GM12878 (cell line): ENCODE data around the gene RADIL. TPM values are rescaled to one million over a fixed set of nuclear protein-coding genes. Genes with fewer than 3 reads are reported as not detected.

ENCODE experiments used
- ATAC-seq: fragments of 200-7000 bp; cut with Tn5 transposase; 3 replicates; pipeline ENCODE4 v1.9.1; 2020; ENCODE audit warnings: mild to moderate bottlenecking, moderate library complexity
- BruUV-seq: library from RNA; stranded (reverse); fragments of 400-500 nt; replicated peaks from 2 replicates; lab custom pipeline; 2021; lab: Mats Ljungman, UMichigan
- CTCF ChIA-PET: fragments of 300-600 bp; sonication (Branson Sonifier 250); formaldehyde crosslinking; extraction: SDS; loops from one replicate; lab custom pipeline; 2021; ENCODE audit warnings: inconsistent platforms; lab: Yijun Ruan, JAX
- POLR2A ChIA-PET: fragments of 350-600 bp; formaldehyde crosslinking; extraction: SDS; loops from one replicate; lab custom pipeline; 2021; ENCODE audit warnings: inconsistent platforms; lab: Charles Lee
- RAD21 ChIA-PET: fragments of 300-600 bp; sonication (Branson Sonifier 250); formaldehyde crosslinking; loops from one replicate; lab custom pipeline; 2023; ENCODE audit warnings: antibody characterized with exemption; ENCODE audit not compliant: unreplicated experiment; lab: Charles Lee
- SMC1A ChIA-PET: fragments of 300-600 bp; sonication (Branson Sonifier 250); formaldehyde crosslinking; loops from one replicate; lab custom pipeline; 2023; ENCODE audit not compliant: unreplicated experiment, uncharacterized antibody; lab: Charles Lee
- DNase-seq: peaks from one replicate; pipeline ENCODE4 v3.0.0-alpha.2; 2011; ENCODE audit warnings: low read depth, low spot score
- FAIRE-seq: peaks from 3 replicates; lab custom pipeline; 2011; peaks lifted over from hg19 to GRCh38; lab: Jason Lieb, UNC
- H2AFZ ChIP-seq: 2 replicates; pipeline ENCODE4 v1.6.0; 2011; ENCODE audit warnings: low read depth, low read length, control low read depth; ENCODE audit not compliant: control insufficient read depth
- H3K27ac ChIP-seq: 2 replicates; pipeline ENCODE4 v1.5.1; 2011; ENCODE audit warnings: control low read depth; ENCODE audit not compliant: control insufficient read depth, insufficient read depth
- H3K27me3 ChIP-seq, 2 experiments: replicated peaks in 1 of 2; 2 replicates each; pipeline versions ENCODE4 v1.6.0 to v1.6.1; 2011; ENCODE audit warnings: low read length in 1 of 2; ENCODE audit not compliant: control insufficient read depth in 2 of 2, insufficient read depth in 2 of 2
- H3K36me3 ChIP-seq, 2 experiments: 2 replicates each; pipeline ENCODE4 v1.5.1; 2011; ENCODE audit warnings: low read length in 1 of 2; ENCODE audit not compliant: control insufficient read depth in 2 of 2, insufficient read depth in 2 of 2
- H3K4me1 ChIP-seq: 2 replicates; pipeline ENCODE4 v1.6.1; 2011; ENCODE audit warnings: mild to moderate bottlenecking, low read length, moderate library complexity, mixed read lengths; ENCODE audit not compliant: control insufficient read depth, insufficient read depth
- H3K4me2 ChIP-seq: 2 replicates; pipeline ENCODE4 v1.6.0; 2011; ENCODE audit warnings: control low read depth; ENCODE audit not compliant: control insufficient read depth, insufficient read depth
- H3K4me3 ChIP-seq: fragments of 200-600 bp; sonication (generic); 2 replicates; pipeline ENCODE4 v1.5.1; 2016
- H3K79me2 ChIP-seq: 2 replicates; pipeline ENCODE4 v1.6.0; 2011; ENCODE audit warnings: low read length; ENCODE audit not compliant: control insufficient read depth, insufficient read depth
- H3K9ac ChIP-seq: 2 replicates; pipeline ENCODE4 v1.8.0; 2011; ENCODE audit warnings: low read length, control low read depth, mixed read lengths; ENCODE audit not compliant: control insufficient read depth, insufficient read depth
- H3K9me3 ChIP-seq: replicated peaks from 3 replicates; pipeline ENCODE4 v1.5.1; 2011; ENCODE audit warnings: mild to moderate bottlenecking, low read length; ENCODE audit not compliant: control insufficient read depth, insufficient read depth
- H4K20me1 ChIP-seq: 2 replicates; pipeline ENCODE4 v1.6.0; 2011; ENCODE audit not compliant: control insufficient read depth, insufficient read depth
- ATF3 ChIP-seq: IDR thresholded peaks from 2 replicates; pipeline ENCODE4 v1.6.1; 2011; ENCODE audit warnings: low read depth, mild to moderate bottlenecking, low read length, moderate library complexity, borderline replicate concordance; ENCODE audit errors: extremely low read depth
- CEBPB ChIP-seq, 2 experiments: fragments of 150-350 bp in 1 of 2; IDR thresholded peaks; 2 replicates each; pipeline ENCODE4 v1.6.1; 2012 to 2014; ENCODE audit warnings: low read depth in 2 of 2, low read length in 2 of 2, borderline replicate concordance in 1 of 2, inconsistent platforms in 1 of 2
- CREM ChIP-seq: IDR thresholded peaks from 2 replicates; pipeline ENCODE4 v1.6.1; 2014; ENCODE audit warnings: antibody characterized with exemption, low read depth
- HDAC6 ChIP-seq: fragments of 200-600 bp; sonication (generic); IDR thresholded peaks from one replicate; pipeline ENCODE4 v1.8.0; 2017; ENCODE audit warnings: antibody characterized with exemption; ENCODE audit not compliant: unreplicated experiment
- SIX5 ChIP-seq: IDR thresholded peaks from 2 replicates; pipeline ENCODE4 v1.6.1; 2011; ENCODE audit warnings: mild to moderate bottlenecking, low read depth, low read length, moderate library complexity; ENCODE audit not compliant: severe bottlenecking
- ZZZ3 ChIP-seq: IDR thresholded peaks from 2 replicates; pipeline ENCODE4 v1.6.1; 2011; ENCODE audit warnings: low read depth; ENCODE audit not compliant: control insufficient read depth, insufficient read length
- whole genome bisulfite sequencing: methylation state at CpG from one replicate; pipeline ENCODE4 v1.1.6; 2016; ENCODE audit warnings: low lambda C conversion rate; ENCODE audit not compliant: insufficient replicate concordance, insufficient coverage; ENCODE audit errors: missing lambda C conversion rate; 5-methylcytosine and 5-hydroxymethylcytosine counted together
- in situ Hi-C: fragments of 300-500 bp; cut with MboI; formaldehyde crosslinking; loops from 9 replicates; pipeline ENCODE4 v1.14.3; 2018; ENCODE audit warnings: mixed read lengths
- intact Hi-C: fragments of 100-400 bp; cut with micrococcal nuclease; formaldehyde crosslinking; loops from one replicate; pipeline ENCODE4 v1.14.2; 2022; ENCODE audit not compliant: unreplicated experiment
- polyA plus RNA-seq, 11 experiments: library from polyadenylated mRNA; depleted of rRNA in 4 of 11; unstranded in 6 of 11; stranded (reverse) in 5 of 11; fragments of >200 nt; fragmentation: Nextera tagmentation in 4 of 11; fragmentation: Illumina TruSeq in 1 of 11; extraction: Ambion mirVana in 4 of 11; extraction: Trizol in 1 of 11; gene quantifications; 1 replicate in 1 of 11; 2 replicates in 10 of 11; pipeline versions ENCODE4 v1.2.1 to v1.2.3, GENCODE V29; 2011 to 2016; ENCODE audit warnings: inconsistent platforms in 2 of 11, missing spikeins in 2 of 11, low read depth in 1 of 11
- total RNA-seq, 4 experiments: library from RNA; depleted of rRNA in 3 of 4; stranded (reverse); fragments of >200 nt in 3 of 4; fragmentation: Illumina TruSeq in 1 of 4; extraction: Trizol in 1 of 4; gene quantifications; 2 replicates each; pipeline versions ENCODE4 v1.2.1 to v1.2.3, GENCODE V29; 2013 to 2021

RADIL gene
- total and polyA plus RNA-seq, 10 of the 15 experiments (the other 5 are each of a cell fraction or from before 2014, with no cell fraction given): 0.05 to 0.06 TPM; not detected in 8

- no peaks in the 10 kb centered on the region for H4K20me1 ChIP-seq
- no peak overlapping the region for H3K4me2 ChIP-seq
- no peak overlapping the region for H3K9ac ChIP-seq
- no peaks in the 10 kb centered on the region; a peak in 1 of 4 replicates for H3K27me3 ChIP-seq
- TF ChIP-seq ZZZ3: no peak
- no peak for TF ChIP-seq HDAC6
- no peak for TF ChIP-seq ATF3
- no peak for TF ChIP-seq SIX5
- TF ChIP-seq CREM: no peak
- TF ChIP-seq CEBPB (IDR thresholded peaks at IDR 0.05; ENCODE audit: borderline replicate concordance in 1 of 2, low read depth in 2 of 2, low read length in 2 of 2): no peak
- TF ChIP-seq, all 136 proteins: peak for 0
- intact Hi-C loops: no loop called here
- no TSS peak for BruUV-seq
- Histone ChIP-seq H3K9me3 (no peaks in the 10 kb centered on the region), H3K4me1 (no peaks in the 10 kb centered on the region), H3K4me3 (no peak overlapping the region), H2AFZ (no peak overlapping the region), H3K27ac (no peak overlapping the region), H3K36me3 (no peaks in the 10 kb centered on the region), H3K79me2 (no peaks in the 10 kb centered on the region)
- RAD21 ChIA-PET: no interaction called here
- FAIRE-seq (no peak), DNase-seq (no peak), ATAC-seq (no peak)
- in situ Hi-C loops: loop anchor here (5.0 kb wide), 1 partner anchor 253 kb away; no protein-coding TSS in a partner anchor
- POLR2A ChIA-PET: interaction anchor here (0.5 kb wide), 1 partner anchor 8 kb away, joined by 4 read pairs; no protein-coding TSS in a partner anchor
- CTCF ChIA-PET: no interaction called here
- WGBS: 47% methylated on average over 36 of the region's 36 CpGs
- SMC1A ChIA-PET: no interaction called here
These were observed 49.6 kb downstream of the RADIL start for GRCh38 chr7:4833691-4834600.
